Endothelial cell of umbilical vein (primary cell): ENCODE results near the gene PREP. TPM values are rescaled to one million over a fixed set of nuclear protein-coding genes. Genes with fewer than 3 reads are reported as not detected.

ENCODE experiments used
- BruUV-seq: library from RNA; stranded (reverse); fragments of 400-500 nt; replicated peaks from 2 replicates; lab custom pipeline; 2021; lab: Mats Ljungman, UMichigan
- CTCF ChIA-PET: fragments of 300-600, 350-600 bp; sonication (Branson Sonifier 250); formaldehyde crosslinking; loops from one replicate; lab custom pipeline; 2021; ENCODE audit warnings: antibody characterized with exemption, inconsistent platforms; lab: Charles Lee
- POLR2A ChIA-PET: fragments of 300-600, 350-600 bp; sonication (Branson Sonifier 250); formaldehyde crosslinking; loops from one replicate; lab custom pipeline; 2021; ENCODE audit warnings: antibody characterized with exemption, inconsistent platforms; lab: Charles Lee
- DNase-seq: peaks from one replicate; pipeline ENCODE4 v3.0.0-alpha.2; 2011; ENCODE audit warnings: low read depth, low spot score
- FAIRE-seq: peaks from 2 replicates; lab custom pipeline; 2011; peaks lifted over from hg19 to GRCh38; lab: Jason Lieb, UNC
- H2AFZ ChIP-seq: 2 replicates; pipeline ENCODE4 v1.6.0; 2012; ENCODE audit warnings: low read depth, low read length, control low read depth, inconsistent platforms
- H3K27ac ChIP-seq: 2 replicates; pipeline ENCODE4 v1.5.1; 2011; ENCODE audit warnings: low read depth, mild to moderate bottlenecking, control low read depth, low read length, moderate library complexity; ENCODE audit not compliant: insufficient read depth
- H3K27me3 ChIP-seq, 2 experiments: 2 replicates each; pipeline versions ENCODE4 v1.6.0 to v1.6.1; 2011; ENCODE audit warnings: low read length in 2 of 2, mixed read lengths in 1 of 2; ENCODE audit not compliant: control insufficient read depth in 2 of 2, insufficient read depth in 2 of 2
- H3K36me3 ChIP-seq, 2 experiments: 2 replicates in 1 of 2; 3 replicates in 1 of 2; pipeline ENCODE4 v1.5.1; 2011; ENCODE audit warnings: low read length in 2 of 2, mild to moderate bottlenecking in 1 of 2, moderate library complexity in 1 of 2; ENCODE audit not compliant: control insufficient read depth in 2 of 2, insufficient read depth in 2 of 2; ENCODE audit errors: extremely low read depth in 1 of 2
- H3K4me1 ChIP-seq: 3 replicates; pipeline ENCODE4 v1.5.1; 2011; ENCODE audit warnings: mild to moderate bottlenecking, low read length; ENCODE audit not compliant: control insufficient read depth, insufficient read depth; ENCODE audit errors: extremely low read depth
- H3K4me2 ChIP-seq: 2 replicates; pipeline ENCODE4 v1.6.1; 2011; ENCODE audit warnings: low read length, control low read depth, mixed read lengths; ENCODE audit not compliant: insufficient read depth
- H3K4me3 ChIP-seq, 3 experiments: fragments of 200-600 bp in 1 of 3; sonication (generic), shearing (Covaris generic) in 1 of 3; replicated peaks in 1 of 3; 2 replicates each; pipeline ENCODE4 v1.5.1; 2011 to 2016; ENCODE audit warnings: control low read depth in 3 of 3, low read length in 3 of 3, mild to moderate bottlenecking in 2 of 3, inconsistent platforms in 1 of 3, low read depth in 1 of 3, moderate library complexity in 1 of 3; ENCODE audit not compliant: insufficient read depth in 1 of 3
- H3K79me2 ChIP-seq: 2 replicates; pipeline ENCODE4 v1.6.0; 2012; ENCODE audit warnings: low read length, inconsistent platforms; ENCODE audit not compliant: control insufficient read depth, insufficient read depth
- H3K9ac ChIP-seq: replicated peaks from 2 replicates; pipeline ENCODE3; 2011; ENCODE audit warnings: low read length, control low read depth; ENCODE audit not compliant: insufficient read depth; ENCODE audit errors: extremely low read depth
- H3K9me1 ChIP-seq: replicated peaks from 3 replicates; pipeline ENCODE4 v1.6.0; 2011; ENCODE audit warnings: mild to moderate bottlenecking, low read length; ENCODE audit not compliant: control insufficient read depth, insufficient read depth; ENCODE audit errors: extremely low read depth
- H3K9me3 ChIP-seq: replicated peaks from 2 replicates; pipeline ENCODE4 v1.5.1; 2012; ENCODE audit warnings: low read length, inconsistent platforms; ENCODE audit not compliant: control insufficient read depth, insufficient read depth
- H4K20me1 ChIP-seq: replicated peaks from 2 replicates; pipeline ENCODE3; 2011; ENCODE audit warnings: mild to moderate bottlenecking, low read length; ENCODE audit not compliant: control insufficient read depth, insufficient read depth; ENCODE audit errors: extremely low read depth
- CTCF ChIP-seq, 2 donors: IDR thresholded peaks; 1 replicate in 1 of 2; 2 replicates in 1 of 2; pipeline ENCODE4 v1.5.1; 2011; ENCODE audit warnings: low read length in 2 of 2, mild to moderate bottlenecking in 2 of 2, moderate library complexity in 2 of 2, control low read depth in 1 of 2, inconsistent platforms in 1 of 2, low read depth in 1 of 2; ENCODE audit not compliant: insufficient read depth in 1 of 2; ENCODE audit errors: extremely low read depth in 1 of 2
- EZH2 ChIP-seq: IDR thresholded peaks from 2 replicates; pipeline ENCODE4 v1.6.1; 2012; ENCODE audit warnings: borderline replicate concordance, low read depth, mild to moderate bottlenecking, moderate library complexity, low read length, inconsistent platforms; ENCODE audit not compliant: severe bottlenecking
- FOS ChIP-seq: IDR thresholded peaks from 2 replicates; pipeline ENCODE4 v1.6.1; 2011; ENCODE audit warnings: mild to moderate bottlenecking, low read length, moderate library complexity, borderline replicate concordance; ENCODE audit not compliant: insufficient read depth
- GATA2 ChIP-seq: IDR thresholded peaks from 2 replicates; pipeline ENCODE4 v1.7.0; 2011; ENCODE audit warnings: low read depth, mild to moderate bottlenecking, moderate library complexity, mixed read lengths, low read length; ENCODE audit not compliant: insufficient read length, insufficient read depth
- JUN ChIP-seq: IDR thresholded peaks from 2 replicates; pipeline ENCODE4 v1.6.1; 2011; ENCODE audit warnings: borderline replicate concordance, low read depth; ENCODE audit not compliant: insufficient read length, insufficient read depth
- MAX ChIP-seq: IDR thresholded peaks from 2 replicates; pipeline ENCODE4 v1.6.1; 2011; ENCODE audit not compliant: insufficient read depth, insufficient read length
- MYC ChIP-seq: IDR thresholded peaks from one replicate; pipeline ENCODE4 v1.6.1; 2011; ENCODE audit warnings: mild to moderate bottlenecking, low read depth, low read length
- POLR2A ChIP-seq: IDR thresholded peaks from 2 replicates; pipeline ENCODE4 v1.6.1; 2012; ENCODE audit warnings: low read depth, mild to moderate bottlenecking, control low read depth, low read length
- POLR2AphosphoS5 ChIP-seq: IDR thresholded peaks from 2 replicates; pipeline ENCODE4 v1.6.1; 2012; ENCODE audit warnings: low read depth, mild to moderate bottlenecking, control low read depth, low read length, moderate library complexity; ENCODE audit not compliant: insufficient read depth
- dilution Hi-C: fragments of 300-500 bp; cut with MboI; formaldehyde crosslinking; loops from one replicate; pipeline ENCODE4 v1.15.0; 2019; ENCODE audit warnings: low sequenced_read_pairs; ENCODE audit not compliant: extremely low pct_ligation_motif_present
- intact Hi-C: fragments of 100-400 bp; cut with micrococcal nuclease; formaldehyde crosslinking; loops from one replicate; pipeline ENCODE4 v1.10.0; 2022
- polyA plus RNA-seq, 4 experiments: library from polyadenylated mRNA; depleted of rRNA in 3 of 4; stranded (reverse) in 3 of 4; unstranded in 1 of 4; fragments of >200 nt; gene quantifications; 2 replicates each; pipeline versions ENCODE4 v1.2.1 to v1.2.3, GENCODE V29; 2011 to 2012; ENCODE audit warnings: missing spikeins in 1 of 4
- total RNA-seq: library from RNA; stranded (reverse); gene quantifications from 2 replicates; pipeline ENCODE4 v1.2.3, GENCODE V29; 2021

The PREP gene
- total and polyA plus RNA-seq, 2 donors (not counting 3 experiments of a cell fraction or from before 2014, with no cell fraction given), result 17.2 to 37.7 TPM

- ChIA-PET POLR2A (no interaction called here), CTCF (no interaction called here)
- no peaks in the 10 kb centered on the region for H3K9me3 ChIP-seq
- H3K79me2 ChIP-seq, result no peaks in the 10 kb centered on the region
- H3K27me3 ChIP-seq, result no peaks in the 10 kb centered on the region
- no peak overlapping the region for H3K27ac ChIP-seq
- H3K9me1 ChIP-seq, result no peaks in the 10 kb centered on the region
- H4K20me1 ChIP-seq, result no peaks in the 10 kb centered on the region
- H3K36me3 ChIP-seq, result peaks cover 2 to 4% of the 10 kb centered on the region in 2 experiments
- FAIRE-seq (no peak), DNase-seq (no peak)
- no TSS peak for BruUV-seq
- dilution Hi-C loops, result no loop called here
- no peak overlapping the region for H3K4me2 ChIP-seq
- H3K9ac ChIP-seq, result no peak overlapping the region
- no peak overlapping the region for H3K4me3 ChIP-seq
- no peaks in the 10 kb centered on the region for H3K4me1 ChIP-seq
- H2AFZ ChIP-seq, result no peak overlapping the region
- intact Hi-C loops, result no loop called here
- TF ChIP-seq CTCF (IDR thresholded peaks at IDR 0.05; ENCODE audit: extremely low read depth in 1 of 2, insufficient read depth in 1 of 2, low read depth in 1 of 2, low read length in 2 of 2) (no peak), GATA2 (no peak), POLR2AphosphoS5 (no peak), POLR2A (no peak), FOS (no peak), MYC (no peak), MAX (no peak), JUN (no peak), EZH2 (no peak)
Observed at GRCh38 chr6:105348897-105349296, 54.0 kb downstream of the PREP start.
